Measurements from ENCODE around the gene CPB1.

Gene CPB1

DNA sequence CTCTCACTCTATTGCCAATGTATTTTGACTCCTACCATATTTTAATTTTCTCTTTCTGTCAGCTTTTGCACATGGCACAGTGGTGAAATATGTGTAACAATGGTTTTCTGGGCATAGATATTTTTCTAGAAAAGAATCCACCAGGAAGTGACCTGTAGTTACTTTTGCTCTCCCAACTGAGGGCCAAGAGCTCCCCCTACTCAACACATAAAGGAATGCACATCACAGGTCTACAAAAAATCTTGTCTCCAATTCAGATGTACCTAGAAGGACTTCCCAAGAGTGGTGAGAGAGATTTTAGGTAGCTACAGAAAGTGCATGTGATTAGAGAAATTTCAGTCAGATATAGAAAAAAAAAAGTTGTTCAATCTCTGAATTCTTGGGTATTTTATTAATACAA lies 53.1 kb downstream of the CPB1 start:
- DNase-seq = no peak

DNA sequence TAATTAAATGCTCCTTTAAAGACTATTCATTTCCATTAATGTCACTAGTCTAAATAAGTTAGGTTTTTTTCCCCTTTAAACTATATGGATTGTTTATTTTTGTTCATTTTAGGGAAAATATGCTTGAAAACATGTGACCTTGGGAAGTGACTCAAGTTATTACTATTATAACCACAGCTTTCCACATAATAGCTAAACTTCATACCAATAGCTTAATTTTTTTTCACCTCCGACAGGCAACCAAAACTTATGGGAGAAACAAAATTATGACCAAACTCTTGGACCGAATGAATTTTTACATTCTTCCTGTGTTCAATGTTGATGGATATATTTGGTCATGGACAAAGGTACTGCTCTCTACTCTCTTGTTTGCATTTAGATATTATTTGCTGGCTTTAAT lies 53.7 kb downstream of the CPB1 start:
- Mint-ChIP-seq H3K27me3 (ENCODE audit: low read depth, poor library complexity) (no peaks in the 10 kb centered on the region), H3K27ac (no peak overlapping the region), H3K4me3 (no peak overlapping the region), H3K36me3 (ENCODE audit: low read depth) (no peaks in the 10 kb centered on the region), H3K9me3 (no peaks in the 10 kb centered on the region), H3K4me1 (peaks cover 8% of the 10 kb centered on the region)
- TF ChIP-seq, protein P1, sequence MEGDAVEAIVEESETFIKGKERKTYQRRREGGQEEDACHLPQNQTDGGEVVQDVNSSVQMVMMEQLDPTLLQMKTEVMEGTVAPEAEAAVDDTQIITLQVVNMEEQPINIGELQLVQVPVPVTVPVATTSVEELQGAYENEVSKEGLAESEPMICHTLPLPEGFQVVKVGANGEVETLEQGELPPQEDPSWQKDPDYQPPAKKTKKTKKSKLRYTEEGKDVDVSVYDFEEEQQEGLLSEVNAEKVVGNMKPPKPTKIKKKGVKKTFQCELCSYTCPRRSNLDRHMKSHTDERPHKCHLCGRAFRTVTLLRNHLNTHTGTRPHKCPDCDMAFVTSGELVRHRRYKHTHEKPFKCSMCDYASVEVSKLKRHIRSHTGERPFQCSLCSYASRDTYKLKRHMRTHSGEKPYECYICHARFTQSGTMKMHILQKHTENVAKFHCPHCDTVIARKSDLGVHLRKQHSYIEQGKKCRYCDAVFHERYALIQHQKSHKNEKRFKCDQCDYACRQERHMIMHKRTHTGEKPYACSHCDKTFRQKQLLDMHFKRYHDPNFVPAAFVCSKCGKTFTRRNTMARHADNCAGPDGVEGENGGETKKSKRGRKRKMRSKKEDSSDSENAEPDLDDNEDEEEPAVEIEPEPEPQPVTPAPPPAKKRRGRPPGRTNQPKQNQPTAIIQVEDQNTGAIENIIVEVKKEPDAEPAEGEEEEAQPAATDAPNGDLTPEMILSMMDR (IDR thresholded peaks at IDR 0.05) = no peak
- no peak for DNase-seq

More for the DNA sequence above, 53.1 kb downstream of the CPB1 start:
- TF ChIP-seq, protein P1 (IDR thresholded peaks at IDR 0.05) = peak; percentile 42
- Mint-ChIP-seq H3K4me3 (no peak overlapping the region), H3K9me3 (no peaks in the 10 kb centered on the region), H3K4me1 (peaks cover 8% of the 10 kb centered on the region), H3K27ac (no peak overlapping the region), H3K36me3 (ENCODE audit: low read depth) (no peaks in the 10 kb centered on the region), H3K27me3 (ENCODE audit: low read depth, poor library complexity) (no peaks in the 10 kb centered on the region)

DNA sequence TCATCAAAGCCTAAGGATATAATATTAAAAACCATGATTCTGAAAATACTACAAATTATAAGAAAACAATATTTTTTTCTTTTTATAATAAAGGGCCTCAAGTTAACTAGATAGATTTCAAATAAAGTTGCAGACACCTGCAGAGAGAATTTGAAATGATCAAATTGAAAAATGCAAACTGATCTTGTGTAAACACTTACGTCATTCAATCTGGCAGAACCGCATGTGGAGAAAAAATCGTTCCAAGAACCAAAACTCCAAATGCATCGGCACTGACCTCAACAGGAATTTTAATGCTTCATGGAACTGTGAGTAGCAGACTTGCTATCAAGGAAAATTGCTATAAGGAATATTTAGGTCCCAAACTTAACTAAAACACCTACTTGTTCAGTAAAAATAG lies 54.7 kb downstream of the CPB1 start:
- no peak overlapping the region for H3K4me3 Mint-ChIP-seq
- H3K27me3 Mint-ChIP-seq (ENCODE audit: low read depth, poor library complexity) = no peaks in the 10 kb centered on the region
- TF ChIP-seq, protein P1 (IDR thresholded peaks at IDR 0.05) = no peak

DNA sequence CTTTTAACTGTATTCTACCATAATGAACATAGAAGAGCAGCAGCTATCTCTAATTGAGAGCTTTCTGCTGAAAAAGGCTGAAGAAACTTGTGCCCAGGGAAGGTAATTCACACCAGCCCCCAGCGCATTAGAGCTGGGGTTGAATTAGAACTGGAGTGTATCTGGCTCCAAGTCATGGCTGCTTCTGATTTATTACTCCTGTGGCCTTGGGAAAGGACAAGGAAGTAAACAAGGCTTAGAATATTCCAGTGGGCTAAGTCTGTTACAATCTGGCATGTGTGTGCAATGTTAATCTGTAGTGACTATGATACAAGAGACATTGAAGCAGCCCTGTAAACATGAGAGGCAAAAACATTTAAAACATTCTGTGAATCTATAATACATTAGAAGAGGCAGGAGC lies 55.6 kb downstream of the CPB1 start:
- no peaks in the 10 kb centered on the region for H3K36me3 Mint-ChIP-seq (ENCODE audit: low read depth)
- H3K4me3 Mint-ChIP-seq = no peak overlapping the region
- no peak overlapping the region for H3K27ac Mint-ChIP-seq
- TF ChIP-seq, protein P1 (IDR thresholded peaks at IDR 0.05) = no peak
- no peaks in the 10 kb centered on the region for H3K9me3 Mint-ChIP-seq
- DNase-seq = no peak
- peaks cover 15% of the 10 kb centered on the region for H3K4me1 Mint-ChIP-seq
- H3K27me3 Mint-ChIP-seq (ENCODE audit: low read depth, poor library complexity) = no peaks in the 10 kb centered on the region

More for the DNA sequence above, 54.7 kb downstream of the CPB1 start:
- H3K27ac Mint-ChIP-seq = no peak overlapping the region
- DNase-seq = no peak
- peaks cover 15% of the 10 kb centered on the region for H3K4me1 Mint-ChIP-seq
- H3K9me3 Mint-ChIP-seq = no peaks in the 10 kb centered on the region
- no peaks in the 10 kb centered on the region for H3K36me3 Mint-ChIP-seq (ENCODE audit: low read depth)

DNA sequence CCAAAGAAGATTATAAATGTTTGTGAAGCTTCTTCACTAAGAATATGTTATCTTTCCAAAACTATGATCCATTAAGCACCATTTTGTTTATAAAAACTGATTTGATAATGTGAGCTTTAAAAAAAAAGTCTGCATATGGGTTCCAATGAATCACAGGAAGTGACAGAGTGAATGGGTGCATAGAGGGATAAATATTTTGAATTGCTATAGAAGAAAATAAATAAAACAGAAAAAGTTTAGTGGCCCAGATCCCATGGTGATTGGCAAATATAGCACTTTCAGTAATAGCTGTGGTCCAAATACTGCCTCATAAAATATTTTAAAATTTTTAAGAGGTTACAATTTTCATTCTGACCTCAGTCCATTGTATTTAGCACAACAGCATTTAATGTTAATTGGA lies 56.6 kb downstream of the CPB1 start:
- H3K36me3 Mint-ChIP-seq (ENCODE audit: low read depth) = no peaks in the 10 kb centered on the region
- H3K4me1 Mint-ChIP-seq = peaks cover 15% of the 10 kb centered on the region
- no peaks in the 10 kb centered on the region for H3K9me3 Mint-ChIP-seq
- H3K4me3 Mint-ChIP-seq = no peak overlapping the region
- TF ChIP-seq, protein P1 (IDR thresholded peaks at IDR 0.05) = no peak
- no peak overlapping the region for H3K27ac Mint-ChIP-seq
- no peak for DNase-seq
- H3K27me3 Mint-ChIP-seq (ENCODE audit: low read depth, poor library complexity) = no peaks in the 10 kb centered on the region

DNA sequence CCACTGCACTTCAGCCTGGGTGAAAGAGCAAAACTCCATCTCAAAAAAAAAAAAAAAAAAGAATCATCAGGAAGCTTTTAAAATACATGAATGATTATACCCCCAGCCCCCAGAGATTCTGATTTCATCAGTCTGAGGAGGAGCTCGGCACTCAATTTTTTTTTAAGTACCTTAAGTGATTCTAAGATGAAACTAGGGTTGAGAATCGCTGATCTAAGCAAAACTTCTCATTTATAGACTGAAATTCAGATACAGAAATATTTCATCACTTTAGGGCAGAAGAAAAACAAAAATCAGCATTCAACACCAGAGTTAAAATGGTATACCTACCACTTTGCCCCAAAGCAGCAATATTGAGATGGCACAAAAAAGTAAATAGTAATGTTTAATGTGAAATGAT lies 62.2 kb downstream of the CPB1 start:
- H3K27ac Mint-ChIP-seq = no peak overlapping the region
- H3K9me3 Mint-ChIP-seq = peaks cover 11% of the 10 kb centered on the region
- peaks cover 7% of the 10 kb centered on the region for H3K4me1 Mint-ChIP-seq
- H3K36me3 Mint-ChIP-seq (ENCODE audit: low read depth) = no peaks in the 10 kb centered on the region
- no peak overlapping the region for H3K4me3 Mint-ChIP-seq
- TF ChIP-seq, protein P1 (IDR thresholded peaks at IDR 0.05) = no peak
- DNase-seq = no peak
- H3K27me3 Mint-ChIP-seq (ENCODE audit: low read depth, poor library complexity) = no peaks in the 10 kb centered on the region
